IMR-90 (cell line): ENCODE data around the gene PALB2. TPM values are rescaled to one million over a fixed set of nuclear protein-coding genes. Genes with fewer than 3 reads are reported as not detected.

ENCODE experiments used
- ATAC-seq: fragments of 200-7000 bp; cut with Tn5 transposase; 2 replicates; pipeline ENCODE4 v1.9.1; 2020; ENCODE audit warnings: low read depth, mild to moderate bottlenecking, moderate library complexity
- BruUV-seq: library from RNA; stranded (reverse); fragments of 400-500 nt; replicated peaks from 2 replicates; lab custom pipeline; 2021; lab: Mats Ljungman, UMichigan
- CTCF ChIA-PET: fragments of 300-600 bp; formaldehyde crosslinking; extraction: SDS; loops from one replicate; lab custom pipeline; 2021; ENCODE audit warnings: antibody characterized with exemption; lab: Yijun Ruan, JAX
- POLR2A ChIA-PET: fragments of 300-600 bp; sonication (Branson Sonifier 250); formaldehyde crosslinking; loops from one replicate; lab custom pipeline; 2022; ENCODE audit warnings: antibody characterized with exemption; ENCODE audit not compliant: unreplicated experiment; lab: Charles Lee
- DNase-seq: peaks from one replicate; pipeline ENCODE4 v3.0.0; 2013
- H2AFZ ChIP-seq: replicated peaks from 2 replicates; pipeline ENCODE3; 2013; ENCODE audit warnings: low read length, mild to moderate bottlenecking; ENCODE audit not compliant: poor library complexity
- H2AK5ac ChIP-seq: 2 replicates; pipeline ENCODE4 v1.6.1; 2013; ENCODE audit warnings: low read depth, low read length, inconsistent platforms
- H2AK9ac ChIP-seq: replicated peaks from 2 replicates; pipeline ENCODE3; 2013; ENCODE audit warnings: mild to moderate bottlenecking, low read depth, low read length, moderate library complexity; ENCODE audit not compliant: poor library complexity
- H2BK120ac ChIP-seq: 2 replicates; pipeline ENCODE4 v1.6.1; 2013; ENCODE audit warnings: low read depth, low read length, inconsistent platforms
- H2BK15ac ChIP-seq: 3 replicates; pipeline ENCODE4 v1.6.1; 2013; ENCODE audit warnings: low read depth, low read length, inconsistent platforms
- H2BK20ac ChIP-seq: 2 replicates; pipeline ENCODE4 v1.6.1; 2013; ENCODE audit warnings: low read depth, mild to moderate bottlenecking, inconsistent platforms, low read length, moderate library complexity
- H2BK5ac ChIP-seq: 2 replicates; pipeline ENCODE4 v1.6.1; 2013; ENCODE audit warnings: mild to moderate bottlenecking, low read depth, low read length, inconsistent platforms; ENCODE audit not compliant: poor library complexity, severe bottlenecking
- H3K14ac ChIP-seq: replicated peaks from 2 replicates; pipeline ENCODE4 v1.6.1; 2013; ENCODE audit warnings: low read depth, low read length, inconsistent platforms
- H3K18ac ChIP-seq: 2 replicates; pipeline ENCODE4 v1.6.1; 2013; ENCODE audit warnings: low read depth, low read length, control low read depth
- H3K23ac ChIP-seq: 2 replicates; pipeline ENCODE4 v1.6.1; 2013; ENCODE audit warnings: low read depth, low read length, inconsistent platforms
- H3K27ac ChIP-seq: 2 replicates; pipeline ENCODE4 v1.5.1; 2013; ENCODE audit warnings: mild to moderate bottlenecking, control low read depth, low read length; ENCODE audit not compliant: insufficient read depth
- H3K27me3 ChIP-seq: 2 replicates; pipeline ENCODE4 v1.6.1; 2013; ENCODE audit warnings: low read length; ENCODE audit not compliant: control insufficient read depth, insufficient read depth
- H3K36me3 ChIP-seq: 2 replicates; pipeline ENCODE4 v1.6.1; 2013; ENCODE audit warnings: low read length, mixed read lengths; ENCODE audit not compliant: control insufficient read depth, insufficient read depth
- H3K4ac ChIP-seq: 2 replicates; pipeline ENCODE4 v1.6.1; 2013; ENCODE audit warnings: low read depth, low read length, inconsistent platforms
- H3K4me1 ChIP-seq: 2 replicates; pipeline ENCODE4 v1.6.1; 2013; ENCODE audit warnings: low read length, mixed read lengths; ENCODE audit not compliant: control insufficient read depth, insufficient read depth
- H3K4me2 ChIP-seq: 2 replicates; pipeline ENCODE4 v1.6.1; 2013; ENCODE audit warnings: low read depth, mild to moderate bottlenecking, control low read depth, low read length, moderate library complexity
- H3K4me3 ChIP-seq: 2 replicates; pipeline ENCODE4 v1.5.1; 2013; ENCODE audit warnings: low read depth, mild to moderate bottlenecking, control low read depth, low read length, moderate library complexity; ENCODE audit not compliant: insufficient read depth
- H3K56ac ChIP-seq: 2 replicates; pipeline ENCODE4 v1.6.1; 2013; ENCODE audit warnings: low read length, inconsistent platforms; ENCODE audit not compliant: insufficient read depth; ENCODE audit errors: extremely low read depth
- H3K79me1 ChIP-seq, 2 experiments: 2 replicates each; pipeline ENCODE4 v1.6.1; 2013; ENCODE audit warnings: low read length in 2 of 2, inconsistent platforms in 1 of 2, low read depth in 1 of 2
- H3K9ac ChIP-seq: 2 replicates; pipeline ENCODE4 v1.6.1; 2013; ENCODE audit warnings: low read depth, low read length, control low read depth
- H3K9me1 ChIP-seq: 2 replicates; pipeline ENCODE4 v1.6.1; 2013; ENCODE audit warnings: low read length, inconsistent platforms; ENCODE audit not compliant: insufficient read depth
- H3K9me3 ChIP-seq: 2 replicates; pipeline ENCODE4 v1.6.1; 2013; ENCODE audit warnings: low read length; ENCODE audit not compliant: control insufficient read depth, insufficient read depth
- H4K20me1 ChIP-seq: 2 replicates; pipeline ENCODE4 v1.6.1; 2013; ENCODE audit warnings: low read length, inconsistent platforms; ENCODE audit not compliant: insufficient read depth
- H4K5ac ChIP-seq: 2 replicates; pipeline ENCODE4 v1.6.1; 2013; ENCODE audit warnings: mild to moderate bottlenecking, low read depth, low read length, control low read depth
- H4K8ac ChIP-seq, 2 experiments: 2 replicates each; pipeline ENCODE4 v1.6.1; 2013; ENCODE audit warnings: low read depth in 2 of 2, low read length in 2 of 2, control low read depth in 1 of 2, inconsistent platforms in 1 of 2
- H4K91ac ChIP-seq: 2 replicates; pipeline ENCODE4 v1.6.1; 2013; ENCODE audit warnings: low read depth, low read length, inconsistent platforms; ENCODE audit not compliant: insufficient read depth
- BHLHE40 ChIP-seq: fragments of 150-350 bp; IDR thresholded peaks from 2 replicates; pipeline ENCODE4 v1.6.1; 2016; ENCODE audit warnings: mild to moderate bottlenecking, low read depth, low read length
- CEBPB ChIP-seq: IDR thresholded peaks from 2 replicates; pipeline ENCODE4 v1.6.1; 2012; ENCODE audit warnings: low read depth, low read length, improper control_type of control experiment
- CHD1 ChIP-seq: IDR thresholded peaks from 2 replicates; pipeline ENCODE4 v1.6.1; 2012; ENCODE audit warnings: low read depth, low read length, improper control_type of control experiment
- CTCF ChIP-seq: conservative IDR thresholded peaks from 2 replicates; pipeline ENCODE4 v1.5.1; 2012; ENCODE audit warnings: mild to moderate bottlenecking, low read depth, low read length, improper control_type of control experiment
- ELK1 ChIP-seq: fragments of 150-350 bp; IDR thresholded peaks from 2 replicates; pipeline ENCODE4 v1.6.1; 2016; ENCODE audit warnings: low read depth, mild to moderate bottlenecking, low read length, moderate library complexity, borderline replicate concordance
- FOS ChIP-seq: fragments of 150-350 bp; IDR thresholded peaks from 2 replicates; pipeline ENCODE4 v1.6.1; 2016; ENCODE audit warnings: low read depth, low read length
- MAFK ChIP-seq: IDR thresholded peaks from 2 replicates; pipeline ENCODE4 v1.6.1; 2012; ENCODE audit warnings: low read depth, low read length, improper control_type of control experiment
- MAZ ChIP-seq: IDR thresholded peaks from 2 replicates; pipeline ENCODE4 v1.6.1; 2012; ENCODE audit warnings: low read depth, mild to moderate bottlenecking, low read length, improper control_type of control experiment, moderate library complexity, borderline replicate concordance
- MXI1 ChIP-seq: IDR thresholded peaks from 2 replicates; pipeline ENCODE4 v1.6.1; 2012; ENCODE audit warnings: low read depth, mild to moderate bottlenecking, low read length, moderate library complexity, borderline replicate concordance
- NFE2L2 ChIP-seq: fragments of 150-350 bp; IDR thresholded peaks from 2 replicates; pipeline ENCODE4 v1.6.1; 2016; ENCODE audit warnings: low read depth, mild to moderate bottlenecking, low read length
- POLR2A ChIP-seq: IDR thresholded peaks from 2 replicates; pipeline ENCODE4 v1.6.1; 2012; ENCODE audit warnings: mild to moderate bottlenecking, low read depth, low read length
- RAD21 ChIP-seq: IDR thresholded peaks from 2 replicates; pipeline ENCODE4 v1.6.1; 2012; ENCODE audit warnings: low read length, improper control_type of control experiment
- RCOR1 ChIP-seq: IDR thresholded peaks from 2 replicates; pipeline ENCODE4 v1.6.1; 2012; ENCODE audit warnings: mild to moderate bottlenecking, low read length, improper control_type of control experiment; ENCODE audit not compliant: insufficient replicate concordance
- RFX5 ChIP-seq: IDR thresholded peaks from 2 replicates; pipeline ENCODE4 v1.8.0; 2012; ENCODE audit warnings: low read depth, mild to moderate bottlenecking, low read length, moderate library complexity
- SMC3 ChIP-seq: fragments of 150-350 bp; IDR thresholded peaks from 2 replicates; pipeline ENCODE4 v1.6.1; 2016; ENCODE audit warnings: low read depth, mild to moderate bottlenecking, antibody characterized with exemption, low read length, moderate library complexity
- USF2 ChIP-seq: fragments of 150-350 bp; IDR thresholded peaks from 2 replicates; pipeline ENCODE4 v1.6.1; 2017; ENCODE audit warnings: mild to moderate bottlenecking, antibody characterized with exemption, low read length, low read depth
- dilution Hi-C: fragments of 300-500 bp; cut with HindIII; formaldehyde crosslinking; loops from one replicate; pipeline ENCODE4 v1.14.3; 2018; ENCODE audit warnings: low sequenced_read_pairs; ENCODE audit not compliant: unreplicated experiment
- in situ Hi-C: fragments of 300-500 bp; cut with MboI; formaldehyde crosslinking; loops from 3 replicates; pipeline ENCODE4 v1.14.3; 2019; ENCODE audit warnings: low sequenced_read_pairs, inconsistent platforms, mixed read lengths
- intact Hi-C: fragments of 100-400 bp; cut with micrococcal nuclease; formaldehyde crosslinking; loops from 2 replicates; pipeline ENCODE4 v1.10.0; 2022
- polyA plus RNA-seq, 3 experiments: library from polyadenylated mRNA; depleted of rRNA; stranded (reverse); fragments of >200 nt; gene quantifications; 2 replicates each; pipeline ENCODE4 v1.2.3, GENCODE V29; 2012; ENCODE audit warnings: low replicate concordance in 1 of 3
- total RNA-seq: library from RNA; depleted of rRNA; stranded (reverse); fragments of >200 nt; gene quantifications from 2 replicates; pipeline ENCODE4 v1.2.3, GENCODE V29; 2012

Gene PALB2
- total and polyA plus RNA-seq, 2 of the 4 experiments (the other 2 are of a cell fraction) = 4.1 to 8.6 TPM

- Histone ChIP-seq H3K9ac (no peak overlapping the region), H3K36me3 (peaks cover 38% of the 10 kb centered on the region), H3K23ac (no peak overlapping the region), H2AFZ (no peak overlapping the region), H2BK5ac (no peak overlapping the region), H3K14ac (no peak overlapping the region), H2BK20ac (no peak overlapping the region), H3K4ac (no peak overlapping the region), H2AK9ac (no peak overlapping the region), H2BK120ac (no peak overlapping the region), H3K9me3 (no peaks in the 10 kb centered on the region), H2BK15ac (no peak overlapping the region), H3K79me1 (peaks cover 9 to 19% of the 10 kb centered on the region in 2 experiments), H4K5ac (no peak overlapping the region), H3K4me1 (no peaks in the 10 kb centered on the region), H4K8ac (no peak overlapping the region), H4K91ac (no peak overlapping the region), H3K9me1 (0 out of 2 replicates have a peak, but pooled peaks cover 3% of the 10 kb centered on the region), H3K27ac (no peak overlapping the region), H3K4me3 (no peak overlapping the region), H3K27me3 (no peaks in the 10 kb centered on the region), H2AK5ac (no peak overlapping the region), H3K4me2 (no peak overlapping the region), H4K20me1 (no peaks in the 10 kb centered on the region; the same call in 1 of the 2 replicates), H3K18ac (no peak overlapping the region), H3K56ac (no peak overlapping the region)
- ATAC-seq (no peak), DNase-seq (no peak)
- dilution Hi-C loops = no loop called here
- BruUV-seq = no TSS peak
- POLR2A ChIA-PET = no interaction called here
- in situ Hi-C loops = no loop called here
- no peak for TF ChIP-seq MXI1
- TF ChIP-seq MAFK = no peak
- no peak for TF ChIP-seq NFE2L2
- no peak for TF ChIP-seq CHD1
- no peak for TF ChIP-seq RCOR1
- no peak for TF ChIP-seq MAZ
- no peak for TF ChIP-seq ELK1
- no peak for TF ChIP-seq RFX5
- no peak for TF ChIP-seq USF2
- no peak for TF ChIP-seq SMC3
- TF ChIP-seq RAD21 = no peak
- TF ChIP-seq POLR2A = no peak
- no peak for TF ChIP-seq BHLHE40
- TF ChIP-seq CEBPB = no peak
- TF ChIP-seq FOS = no peak
- no peak for TF ChIP-seq CTCF
- CTCF ChIA-PET = no interaction called here
- intact Hi-C loops = no loop called here
Observed at GRCh38 chr16:23580391-23580790, 60.7 kb downstream of the PALB2 start.
